ENCODE data around the gene CAMSAP3.

Gene CAMSAP3

DNA sequence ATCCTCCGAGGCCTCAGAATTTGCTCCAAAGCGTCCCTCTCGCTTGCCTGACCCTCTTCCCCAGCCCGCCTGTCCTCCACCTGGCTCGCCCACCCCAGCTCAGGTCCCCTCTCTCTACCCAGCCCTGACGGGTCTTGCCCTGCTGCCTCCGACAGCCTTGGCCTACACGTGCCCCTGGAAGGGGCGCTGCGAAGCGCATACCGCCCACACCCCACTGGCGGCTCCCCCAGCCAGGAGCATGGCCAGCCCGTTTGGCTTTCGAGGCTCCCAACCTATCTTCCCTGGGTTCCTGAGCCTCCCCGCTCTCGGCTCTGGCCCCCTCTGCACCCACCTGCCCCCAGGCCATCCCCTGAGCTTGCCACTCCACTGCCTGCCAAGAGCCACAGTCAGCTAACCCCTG lies 29.1 kb downstream of the CAMSAP3 start:
- no peaks in the 10 kb centered on the region for H3K9me3 ChIP-seq (ENCODE audit: control insufficient read depth, insufficient read depth, low read length)
- H3K9ac ChIP-seq (ENCODE audit: low read depth, low read length): no peak overlapping the region
- H3K4me1 ChIP-seq (ENCODE audit: insufficient read depth, low read length): peaks cover 6% of the 10 kb centered on the region; the same call in 1 of the 2 replicates
- H3K36me3 ChIP-seq (ENCODE audit: insufficient read depth, low read length): no peaks in the 10 kb centered on the region; the same call in 1 of the 2 replicates

DNA sequence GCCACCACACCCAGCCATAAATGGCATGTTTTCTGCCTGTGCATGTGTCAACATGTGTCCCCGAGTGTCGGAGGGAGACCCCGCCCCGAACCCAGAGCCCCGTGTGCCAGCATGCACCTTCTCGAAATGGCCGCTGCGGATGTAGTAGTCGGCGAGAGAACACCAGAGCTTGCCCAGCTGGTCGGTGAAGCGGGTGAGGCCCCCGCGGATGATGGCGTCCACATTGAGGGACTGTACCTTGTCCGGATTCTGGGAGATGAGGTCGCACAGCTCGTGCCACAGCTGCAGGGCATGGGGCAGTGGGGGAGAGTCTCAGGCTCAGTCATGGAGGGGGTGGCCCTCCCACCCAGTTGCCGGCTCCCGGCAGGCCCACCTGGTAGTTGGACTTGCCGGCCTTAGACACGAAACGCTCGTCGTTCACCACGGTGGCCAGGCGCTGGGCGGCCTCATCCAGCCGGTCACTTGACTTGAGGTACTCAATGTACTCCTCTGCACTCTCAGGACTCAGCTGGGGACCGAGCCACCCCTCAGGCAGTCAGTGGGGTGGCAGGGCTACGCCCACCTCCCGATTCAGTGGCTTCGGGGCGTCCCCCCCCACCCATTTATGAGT lies 30.2 kb downstream of the CAMSAP3 start:
- Histone ChIP-seq H3K9me3 (ENCODE audit: control insufficient read depth, insufficient read depth, low read length) (no peaks in the 10 kb centered on the region), H3K36me3 (ENCODE audit: insufficient read depth, low read length) (no peaks in the 10 kb centered on the region; the same call in 1 of the 2 replicates), H3K4me1 (ENCODE audit: insufficient read depth, low read length) (peaks cover 6% of the 10 kb centered on the region; the same call in 1 of the 2 replicates), H3K9ac (ENCODE audit: low read depth, low read length) (no peak overlapping the region)

DNA sequence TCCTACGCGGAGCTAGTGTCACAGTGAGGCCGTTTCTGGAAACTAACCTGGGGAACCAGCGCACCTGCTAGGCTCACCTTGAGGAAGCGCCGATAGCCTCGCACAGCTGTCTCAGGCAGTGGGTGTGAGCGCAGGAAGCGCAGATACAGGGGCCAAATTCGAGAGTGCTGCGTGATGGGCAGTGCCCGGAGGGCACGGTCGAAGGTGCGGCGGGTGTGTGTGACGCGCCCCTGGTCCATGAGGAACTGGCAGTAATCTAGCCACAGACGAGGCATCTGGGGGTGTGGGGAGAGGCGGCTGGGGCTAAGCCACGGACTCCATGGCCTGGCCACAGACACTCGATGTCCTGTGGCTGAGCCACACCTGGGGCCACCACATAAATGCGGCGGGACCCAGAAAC lies 31.5 kb downstream of the CAMSAP3 start:
- Histone ChIP-seq H3K9me3 (ENCODE audit: control insufficient read depth, insufficient read depth, low read length) (no peaks in the 10 kb centered on the region), H3K4me1 (ENCODE audit: insufficient read depth, low read length) (peaks cover 6% of the 10 kb centered on the region; the same call in 1 of the 2 replicates), H3K9ac (ENCODE audit: low read depth, low read length) (no peak overlapping the region), H3K36me3 (ENCODE audit: insufficient read depth, low read length) (no peaks in the 10 kb centered on the region; the same call in 1 of the 2 replicates)

DNA sequence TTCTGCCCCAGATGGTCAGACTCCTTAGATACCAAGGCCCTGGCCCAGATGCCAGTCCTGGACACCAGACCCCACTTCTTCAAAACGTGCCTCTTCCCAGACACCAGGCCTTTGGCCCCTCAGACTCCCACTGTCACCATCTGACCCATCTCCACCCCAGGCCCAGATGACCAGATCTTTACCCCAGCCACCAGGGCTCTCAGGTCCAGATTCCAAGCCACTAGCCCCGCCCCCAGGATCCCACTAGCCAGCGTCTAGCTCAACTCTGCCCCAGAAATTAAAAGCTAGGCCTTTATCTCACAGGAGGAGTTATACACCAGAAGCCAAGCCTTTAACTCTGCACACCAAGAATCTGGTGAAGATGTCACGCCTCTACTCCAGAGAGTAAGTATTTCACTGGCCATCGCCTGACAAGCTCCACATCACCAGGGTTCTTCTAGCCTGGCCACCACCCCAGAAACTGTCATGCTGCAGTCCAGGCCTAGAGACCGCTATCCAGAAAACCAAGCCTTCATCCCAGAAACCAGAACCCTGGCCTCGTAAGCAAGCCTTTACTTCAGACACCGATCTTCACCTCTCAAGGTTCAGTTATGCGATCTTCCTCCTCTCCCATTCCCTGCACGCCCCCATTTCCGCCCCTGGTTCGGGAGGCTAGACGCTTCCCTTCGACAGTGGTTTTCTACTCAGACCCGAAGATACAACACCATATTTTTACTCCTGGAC lies 33.1 kb downstream of the CAMSAP3 start:
- no peaks in the 10 kb centered on the region for H3K9me3 ChIP-seq (ENCODE audit: control insufficient read depth, insufficient read depth, low read length)
- no peaks in the 10 kb centered on the region for H3K36me3 ChIP-seq (ENCODE audit: insufficient read depth, low read length)
- peak overlapping the region; percentile 99 for H3K9ac ChIP-seq (ENCODE audit: low read depth, low read length)
- peaks cover 6% of the 10 kb centered on the region; the same call in 1 of the 2 replicates for H3K4me1 ChIP-seq (ENCODE audit: insufficient read depth, low read length)

DNA sequence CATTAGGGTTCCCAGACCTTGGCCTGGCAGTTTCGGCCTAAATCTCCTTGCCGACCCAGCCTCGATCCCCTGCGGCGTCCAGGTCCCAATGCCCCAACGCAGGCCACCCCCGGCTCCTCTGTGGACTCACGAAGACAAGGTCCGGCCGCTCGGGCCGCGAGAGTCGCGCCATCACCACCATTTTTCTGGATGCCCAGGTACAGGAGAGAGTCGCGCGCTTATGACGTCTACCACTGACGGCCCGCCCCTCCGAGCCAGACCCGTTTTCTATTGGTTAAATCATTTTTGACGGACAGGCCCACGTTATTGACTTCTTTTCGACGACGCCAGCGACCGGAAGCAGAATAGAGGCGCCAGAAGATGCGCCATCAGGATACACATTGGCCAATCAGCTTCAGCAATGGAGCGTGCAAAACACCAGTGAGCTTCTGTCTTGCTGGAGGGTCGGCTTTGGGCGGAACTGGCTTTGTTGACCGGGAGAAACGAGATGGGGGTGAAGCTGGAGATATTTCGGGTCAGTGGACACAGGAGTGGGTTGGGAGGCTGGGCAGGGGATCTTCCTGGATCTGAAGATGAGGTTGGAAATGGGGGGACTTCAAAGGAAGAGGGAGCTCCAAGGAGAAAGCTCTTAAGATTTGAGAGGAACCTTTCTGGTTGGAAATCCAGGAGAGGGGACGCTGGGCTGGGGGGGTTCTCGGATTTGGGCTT lies 33.8 kb downstream of the CAMSAP3 start, which contains the start of the genes PET100 and XAB2:
PET100 (plus strand) TSS at position 447 of the 708 bp plus-strand sequence; CDS start at position 488, 41 bp downstream.
XAB2 (minus strand) TSS at position 199 of the 708 bp plus-strand sequence; CDS start at position 181, 18 bp downstream.
- Histone ChIP-seq H3K9ac (ENCODE audit: low read depth, low read length) (peak within 1 kb of the TSS; percentile 99), H3K4me1 (ENCODE audit: insufficient read depth, low read length) (peaks cover 6% of the 10 kb centered on the region; the same call in 1 of the 2 replicates), H3K9me3 (ENCODE audit: control insufficient read depth, insufficient read depth, low read length) (no peaks in the 10 kb centered on the region), H3K36me3 (ENCODE audit: insufficient read depth, low read length) (no peaks in the 10 kb centered on the region)

DNA sequence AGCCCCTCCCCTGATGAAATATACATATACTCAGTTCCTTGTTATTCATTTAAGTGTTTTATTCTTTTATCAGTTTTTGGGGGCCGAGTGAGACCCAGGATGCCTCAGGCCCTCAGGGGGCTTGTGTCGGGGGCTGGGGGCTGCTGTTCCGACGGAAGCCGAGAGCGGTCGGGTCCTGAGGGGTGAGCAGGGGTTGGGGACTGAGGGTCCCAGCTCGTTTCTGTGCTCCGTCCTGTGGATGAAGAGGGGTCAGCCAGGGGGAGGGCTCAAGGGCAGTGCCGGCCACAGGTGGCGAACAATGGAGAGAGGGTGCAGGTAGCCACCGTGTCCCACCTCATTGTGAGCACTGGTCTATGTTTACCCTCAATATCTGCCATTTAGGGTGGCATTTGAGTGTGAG lies 35.9 kb downstream of the CAMSAP3 start:
- Histone ChIP-seq H3K4me1 (ENCODE audit: insufficient read depth, low read length) (peaks cover 6% of the 10 kb centered on the region), H3K9me3 (ENCODE audit: control insufficient read depth, insufficient read depth, low read length) (no peaks in the 10 kb centered on the region)

DNA sequence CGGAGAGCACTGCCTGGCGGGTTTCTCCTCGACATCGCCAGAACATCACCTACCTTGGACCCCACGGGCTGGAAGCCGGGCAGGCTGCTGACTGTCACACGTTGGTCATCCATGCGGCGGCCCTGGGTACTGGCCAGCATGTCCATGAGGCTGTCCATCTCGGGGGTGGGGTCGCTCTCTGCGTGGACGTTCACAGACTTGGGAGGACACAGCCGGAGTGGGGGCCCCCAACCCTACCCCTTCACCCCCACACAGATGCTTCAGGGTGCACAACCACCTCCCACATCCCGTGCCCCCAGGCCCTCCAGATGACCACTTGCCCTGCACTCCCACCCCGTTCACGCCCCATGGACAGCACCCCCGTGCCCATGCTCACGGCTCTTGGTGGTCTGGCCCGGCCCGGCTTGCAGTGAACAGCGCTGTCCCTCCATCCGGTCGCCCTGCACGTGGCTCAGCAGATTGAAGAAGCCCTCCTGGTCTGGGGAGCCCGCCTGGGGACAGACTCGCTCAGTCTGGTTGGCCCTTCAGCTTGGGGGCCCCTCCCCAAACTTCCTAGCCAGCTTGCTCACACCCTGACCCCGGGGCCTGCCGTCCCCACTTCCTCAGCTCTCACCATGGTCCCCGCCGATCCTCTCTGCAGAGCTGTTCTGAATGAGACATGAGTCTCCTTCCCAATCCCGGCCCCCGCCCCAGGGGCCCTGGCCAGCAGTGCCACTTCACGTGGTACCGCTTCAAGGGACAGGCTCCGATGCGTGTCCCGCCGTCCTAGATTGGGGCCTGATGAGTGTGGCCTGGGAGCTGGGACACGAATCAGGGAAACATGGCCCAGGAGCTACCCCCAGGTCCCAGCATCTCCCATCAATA lies 36.9 kb downstream of the CAMSAP3 start:
- Histone ChIP-seq H3K9me3 (ENCODE audit: control insufficient read depth, insufficient read depth, low read length) (no peaks in the 10 kb centered on the region), H3K9ac (ENCODE audit: low read depth, low read length) (no peak overlapping the region), H3K4me1 (ENCODE audit: insufficient read depth, low read length) (peaks cover 6% of the 10 kb centered on the region), H3K36me3 (ENCODE audit: insufficient read depth, low read length) (no peaks in the 10 kb centered on the region)

More for the DNA sequence above, 35.9 kb downstream of the CAMSAP3 start:
- no peak overlapping the region for H3K9ac ChIP-seq (ENCODE audit: low read depth, low read length)
- H3K36me3 ChIP-seq (ENCODE audit: insufficient read depth, low read length): no peaks in the 10 kb centered on the region

DNA sequence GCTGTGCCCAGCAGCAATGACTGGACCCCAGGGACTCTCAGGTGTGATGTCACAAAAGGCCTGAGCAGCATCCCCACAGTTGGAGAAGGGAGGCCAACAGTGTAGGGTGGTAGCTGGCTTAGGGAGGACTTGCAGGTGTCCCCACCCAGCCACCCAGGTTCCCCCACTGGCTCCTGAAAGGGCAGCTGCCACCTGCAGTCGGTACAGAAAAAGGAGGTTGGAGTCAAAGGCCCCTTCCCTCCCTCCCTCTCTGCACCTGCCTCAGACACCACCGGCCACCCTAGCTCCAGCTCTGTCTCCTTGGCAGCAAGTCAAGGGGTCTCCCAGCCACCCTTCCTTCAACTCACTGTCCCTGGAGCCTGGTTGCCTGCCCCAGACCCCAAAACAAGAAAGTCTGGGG lies 38.0 kb downstream of the CAMSAP3 start, which contains the start of gene PCP2:
PCP2 (minus strand) TSS at position 22 of the 400 bp plus-strand sequence. CDS start 262 bp downstream, outside the sequence.
- no peaks in the 10 kb centered on the region for H3K9me3 ChIP-seq (ENCODE audit: control insufficient read depth, insufficient read depth, low read length)
- no peak within 1 kb of the TSS for H3K9ac ChIP-seq (ENCODE audit: low read depth, low read length)
- H3K4me1 ChIP-seq (ENCODE audit: insufficient read depth, low read length): no peaks in the 10 kb centered on the region; the same call in 1 of the 2 replicates
- H3K36me3 ChIP-seq (ENCODE audit: insufficient read depth, low read length): no peaks in the 10 kb centered on the region

DNA sequence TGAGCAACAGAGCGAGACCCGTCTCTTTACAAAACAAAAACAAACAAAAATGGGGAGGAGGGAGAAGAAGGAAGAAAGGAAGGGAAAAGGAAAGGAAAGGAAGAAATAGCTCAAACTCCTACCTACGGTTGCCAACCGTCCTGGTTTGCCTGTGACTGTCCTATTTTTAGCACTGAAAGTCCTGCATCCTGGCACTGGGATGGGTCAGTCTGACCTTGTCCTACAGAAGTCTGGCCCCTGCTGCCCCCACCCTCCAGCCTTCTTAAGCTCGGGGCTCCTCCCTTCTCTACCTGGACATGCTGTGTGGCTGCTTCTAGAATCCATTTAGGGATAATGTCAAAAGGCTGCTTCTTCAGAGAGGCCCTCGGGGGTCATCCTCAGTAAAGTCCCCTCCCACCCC lies 40.0 kb downstream of the CAMSAP3 start:
- Histone ChIP-seq H3K4me1 (ENCODE audit: insufficient read depth, low read length) (no peaks in the 10 kb centered on the region; the same call in 1 of the 2 replicates), H3K9me3 (ENCODE audit: control insufficient read depth, insufficient read depth, low read length) (no peaks in the 10 kb centered on the region), H3K9ac (ENCODE audit: low read depth, low read length) (no peak overlapping the region), H3K36me3 (ENCODE audit: insufficient read depth, low read length) (no peaks in the 10 kb centered on the region)

DNA sequence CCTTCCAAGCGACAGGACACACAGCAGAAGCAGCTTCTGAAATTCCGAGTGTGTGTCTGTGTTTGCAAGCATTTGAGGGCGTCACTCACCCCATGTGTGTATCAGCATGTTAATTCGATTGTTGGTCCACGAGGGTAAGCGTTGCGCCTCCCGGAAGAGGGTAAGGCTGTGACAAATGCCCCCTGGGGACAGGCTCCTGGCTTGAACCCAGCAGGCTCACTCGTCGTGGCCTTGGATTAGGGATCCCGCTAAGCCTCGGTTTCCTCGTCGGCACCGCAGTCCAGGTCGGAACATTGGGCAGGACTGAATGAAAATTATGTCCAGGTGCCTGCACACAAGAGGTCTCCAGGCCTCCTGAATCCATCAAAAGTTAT lies 40.6 kb downstream of the CAMSAP3 start:
- Histone ChIP-seq H3K9ac (ENCODE audit: low read depth, low read length) (peak overlapping the region; percentile 53; the same call in 1 of the 2 replicates), H3K4me1 (ENCODE audit: insufficient read depth, low read length) (no peaks in the 10 kb centered on the region; the same call in 1 of the 2 replicates), H3K36me3 (ENCODE audit: insufficient read depth, low read length) (no peaks in the 10 kb centered on the region), H3K9me3 (ENCODE audit: control insufficient read depth, insufficient read depth, low read length) (no peaks in the 10 kb centered on the region)

DNA sequence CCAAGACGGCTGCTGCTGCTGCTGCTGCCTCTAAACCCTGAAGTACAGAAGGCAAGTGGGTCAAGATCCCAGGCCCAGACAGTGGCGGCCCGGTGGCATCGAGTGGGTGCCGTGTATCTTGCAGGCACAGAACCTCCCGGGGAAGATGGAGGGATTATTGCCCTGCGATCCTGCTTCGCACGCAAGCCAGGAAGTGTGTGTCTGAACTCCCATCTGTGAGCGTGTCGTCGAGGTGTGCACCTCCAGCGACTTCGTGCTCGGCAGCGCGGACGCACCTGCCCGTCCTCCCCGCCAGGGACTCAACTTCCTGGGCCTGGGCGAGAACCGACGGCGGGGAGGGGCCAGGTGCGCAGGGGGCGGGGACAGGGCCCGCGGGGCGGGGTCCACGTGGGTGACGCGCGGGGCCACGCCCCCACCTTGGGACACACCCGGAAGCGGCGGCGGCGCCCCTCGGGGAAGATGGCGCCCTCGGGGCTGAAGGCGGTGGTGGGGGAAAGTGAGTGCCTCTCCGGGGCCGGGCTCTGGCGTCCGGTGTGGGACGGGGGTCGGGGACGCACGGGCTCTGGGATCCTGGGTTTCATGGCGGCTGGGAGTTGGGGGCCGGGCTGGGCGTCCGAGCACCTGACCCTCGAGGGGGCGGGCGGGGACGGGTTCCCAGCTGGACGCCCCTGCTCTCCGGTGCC lies 41.2 kb downstream of the CAMSAP3 start, which contains the start of gene STXBP2:
STXBP2 (plus strand) TSS at position 420 of the 683 bp plus-strand sequence; CDS start at position 460, 40 bp downstream.
- no peaks in the 10 kb centered on the region for H3K36me3 ChIP-seq (ENCODE audit: insufficient read depth, low read length)
- no peaks in the 10 kb centered on the region; the same call in 1 of the 2 replicates for H3K4me1 ChIP-seq (ENCODE audit: insufficient read depth, low read length)
- no peaks in the 10 kb centered on the region for H3K9me3 ChIP-seq (ENCODE audit: control insufficient read depth, insufficient read depth, low read length)
- peak within 1 kb of the TSS; percentile 53; the same call in 1 of the 2 replicates for H3K9ac ChIP-seq (ENCODE audit: low read depth, low read length)

DNA sequence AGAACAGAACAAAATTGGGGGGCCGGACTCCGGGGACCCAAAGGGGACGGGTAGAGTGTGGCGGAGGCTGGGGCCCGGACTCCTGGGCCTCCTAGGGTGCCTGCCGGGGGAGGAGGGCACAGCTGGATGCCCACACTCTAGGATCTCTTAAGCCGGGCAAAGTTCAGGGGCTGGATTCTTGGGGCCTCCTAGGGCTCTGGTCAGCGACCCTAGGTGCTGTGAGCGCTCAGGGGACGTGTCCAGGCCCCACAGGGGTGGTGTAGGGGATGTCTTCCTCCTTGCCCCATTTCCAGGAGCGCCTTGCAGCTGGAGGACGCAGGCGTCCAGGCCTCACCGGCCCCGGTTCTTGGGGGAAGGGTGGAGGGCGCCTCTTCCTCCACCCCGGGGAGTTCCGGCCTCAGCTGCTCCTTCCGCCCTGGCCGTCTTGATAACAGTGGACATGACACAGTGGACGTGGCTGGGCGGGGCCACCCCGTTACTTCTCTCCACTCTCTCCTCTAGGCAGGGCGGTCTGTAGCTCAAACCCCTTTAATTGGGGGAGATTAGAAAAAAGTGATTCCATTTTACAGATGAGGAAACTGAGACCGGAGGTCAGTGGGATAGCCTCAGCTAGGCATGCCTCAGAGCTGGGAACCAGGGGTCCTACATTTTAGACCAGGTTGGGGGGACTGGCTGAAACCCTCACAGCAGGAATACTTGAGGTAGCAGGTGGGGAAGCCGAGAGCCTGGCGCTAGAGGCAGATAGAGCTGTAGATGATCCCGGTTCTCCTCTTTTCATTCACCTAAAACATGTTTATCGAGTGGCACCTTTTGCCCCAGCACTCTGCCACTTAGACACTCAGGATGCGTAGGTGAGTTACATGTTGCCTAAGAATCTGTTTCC lies 42.0 kb downstream of the CAMSAP3 start:
- H3K36me3 ChIP-seq (ENCODE audit: insufficient read depth, low read length): no peaks in the 10 kb centered on the region
- peak overlapping the region; percentile 53; the same call in 1 of the 2 replicates for H3K9ac ChIP-seq (ENCODE audit: low read depth, low read length)
- H3K9me3 ChIP-seq (ENCODE audit: control insufficient read depth, insufficient read depth, low read length): no peaks in the 10 kb centered on the region
- H3K4me1 ChIP-seq (ENCODE audit: insufficient read depth, low read length): no peaks in the 10 kb centered on the region; the same call in 1 of the 2 replicates
